Upper lobe of left lung (tissue), 4 donors: Measurements from ENCODE around the gene LINGO1.

Experiments used
- POLR2A ChIP-seq, 4 donors: fragments of 450-650 bp; IDR thresholded peaks; one replicate each; pipeline ENCODE4 v1.5.1; 2016 to 2017; ENCODE audit warnings: antibody characterized with exemption in 4 of 4, mild to moderate bottlenecking in 2 of 4
- POLR2AphosphoS5 ChIP-seq, 2 donors: sonication (generic); formaldehyde crosslinking; IDR thresholded peaks; one replicate each; pipeline ENCODE4 v1.5.1; 2017; ENCODE audit warnings: antibody characterized with exemption in 2 of 2
- TF ChIP-seq, protein P1 (sequence below), 6 experiments: fragments of 450-650 bp in 4 of 6; fragments of 200-600 bp in 2 of 6; sonication (generic) in 2 of 6; IDR thresholded peaks; one replicate each; pipeline ENCODE4 v1.5.1; 2016 to 2019; ENCODE audit warnings: antibody characterized with exemption in 6 of 6

GRCh38 chr15:77653832-77654480 is 21.2 kb upstream of the LINGO1 start:
- TF ChIP-seq POLR2A (IDR thresholded peaks at IDR 0.05), result no peak
- TF ChIP-seq, protein P1, sequence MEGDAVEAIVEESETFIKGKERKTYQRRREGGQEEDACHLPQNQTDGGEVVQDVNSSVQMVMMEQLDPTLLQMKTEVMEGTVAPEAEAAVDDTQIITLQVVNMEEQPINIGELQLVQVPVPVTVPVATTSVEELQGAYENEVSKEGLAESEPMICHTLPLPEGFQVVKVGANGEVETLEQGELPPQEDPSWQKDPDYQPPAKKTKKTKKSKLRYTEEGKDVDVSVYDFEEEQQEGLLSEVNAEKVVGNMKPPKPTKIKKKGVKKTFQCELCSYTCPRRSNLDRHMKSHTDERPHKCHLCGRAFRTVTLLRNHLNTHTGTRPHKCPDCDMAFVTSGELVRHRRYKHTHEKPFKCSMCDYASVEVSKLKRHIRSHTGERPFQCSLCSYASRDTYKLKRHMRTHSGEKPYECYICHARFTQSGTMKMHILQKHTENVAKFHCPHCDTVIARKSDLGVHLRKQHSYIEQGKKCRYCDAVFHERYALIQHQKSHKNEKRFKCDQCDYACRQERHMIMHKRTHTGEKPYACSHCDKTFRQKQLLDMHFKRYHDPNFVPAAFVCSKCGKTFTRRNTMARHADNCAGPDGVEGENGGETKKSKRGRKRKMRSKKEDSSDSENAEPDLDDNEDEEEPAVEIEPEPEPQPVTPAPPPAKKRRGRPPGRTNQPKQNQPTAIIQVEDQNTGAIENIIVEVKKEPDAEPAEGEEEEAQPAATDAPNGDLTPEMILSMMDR (IDR thresholded peaks at IDR 0.05), result no peak
- no peak for TF ChIP-seq POLR2AphosphoS5 (IDR thresholded peaks at IDR 0.05)
